Left ventricle myocardium inferior (tissue), 1 donor: ENCODE data around the gene ANKRD33B. TPM values are rescaled to one million over a fixed set of nuclear protein-coding genes. Genes with fewer than 3 reads are reported as not detected.

ENCODE experiments used
- DNase-seq: peaks from one replicate; pipeline ENCODE4 v3.0.0-alpha.2; 2020
- H3K27ac ChIP-seq: fragments of 200-600 bp; replicated peaks from 2 replicates; pipeline ENCODE4 v1.8.0; 2021
- H3K27me3 ChIP-seq: fragments of 200-600 bp; 2 replicates; pipeline ENCODE4 v1.8.0; 2021; ENCODE audit warnings: low read depth
- H3K36me3 ChIP-seq: fragments of 200-600 bp; 2 replicates; pipeline ENCODE4 v1.8.0; 2021
- H3K4me1 ChIP-seq: fragments of 200-600 bp; 2 replicates; pipeline ENCODE4 v1.8.0; 2021
- H3K4me3 ChIP-seq: fragments of 200-600 bp; 2 replicates; pipeline ENCODE4 v1.8.0; 2021; ENCODE audit warnings: mild to moderate bottlenecking, moderate library complexity
- H3K9me3 ChIP-seq: fragments of 200-600 bp; replicated peaks from 2 replicates; pipeline ENCODE4 v1.8.0; 2021
- intact Hi-C: fragments of 100-400 bp; cut with micrococcal nuclease; formaldehyde crosslinking; loops from one replicate; pipeline ENCODE4 v1.11.0; 2022
- total RNA-seq: library from RNA; stranded (reverse); fragmentation: NEBNext Ultra II Directional; extraction: Animal tissue kit (Norgen Biotek cat#: 25700); gene quantifications from one replicate; pipeline ENCODE4 v1.2.1, GENCODE V29; 2021
- TF ChIP-seq, protein P1 (sequence below): fragments of 200-600 bp; IDR thresholded peaks from 2 replicates; pipeline ENCODE4 v1.8.0; 2021; ENCODE audit warnings: antibody characterized with exemption, mild to moderate bottlenecking, borderline replicate concordance
- donor health status: DM: no; HTN: yes; CAD: no; lungs with severe emphysema.

The ANKRD33B gene
- total RNA-seq, 1 donor from 2014 or later = 15.2 TPM

DNA sequence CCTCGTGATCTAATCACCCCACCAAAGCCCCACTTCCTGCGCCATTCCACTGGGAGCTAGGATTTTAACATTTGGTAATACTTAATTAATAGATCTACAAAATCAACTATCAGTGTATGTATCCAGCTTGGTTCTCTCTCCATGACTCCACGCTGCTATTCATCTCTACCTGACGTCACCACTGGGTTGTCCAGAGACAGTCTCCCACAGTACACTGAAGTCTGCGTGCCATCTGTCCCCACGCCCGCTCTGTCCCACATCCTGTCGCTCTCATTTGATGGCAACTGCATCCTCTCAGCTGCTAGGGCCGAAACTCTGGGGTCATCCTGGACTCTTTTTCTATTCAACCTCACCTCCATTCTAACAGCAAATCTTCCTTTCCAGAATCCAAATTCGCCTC is 53.2 kb downstream of the ANKRD33B start:
- H3K4me3 ChIP-seq = no peak overlapping the region
- DNase-seq = no peak
- H3K27me3 ChIP-seq = no peaks in the 10 kb centered on the region
- TF ChIP-seq, protein P1, sequence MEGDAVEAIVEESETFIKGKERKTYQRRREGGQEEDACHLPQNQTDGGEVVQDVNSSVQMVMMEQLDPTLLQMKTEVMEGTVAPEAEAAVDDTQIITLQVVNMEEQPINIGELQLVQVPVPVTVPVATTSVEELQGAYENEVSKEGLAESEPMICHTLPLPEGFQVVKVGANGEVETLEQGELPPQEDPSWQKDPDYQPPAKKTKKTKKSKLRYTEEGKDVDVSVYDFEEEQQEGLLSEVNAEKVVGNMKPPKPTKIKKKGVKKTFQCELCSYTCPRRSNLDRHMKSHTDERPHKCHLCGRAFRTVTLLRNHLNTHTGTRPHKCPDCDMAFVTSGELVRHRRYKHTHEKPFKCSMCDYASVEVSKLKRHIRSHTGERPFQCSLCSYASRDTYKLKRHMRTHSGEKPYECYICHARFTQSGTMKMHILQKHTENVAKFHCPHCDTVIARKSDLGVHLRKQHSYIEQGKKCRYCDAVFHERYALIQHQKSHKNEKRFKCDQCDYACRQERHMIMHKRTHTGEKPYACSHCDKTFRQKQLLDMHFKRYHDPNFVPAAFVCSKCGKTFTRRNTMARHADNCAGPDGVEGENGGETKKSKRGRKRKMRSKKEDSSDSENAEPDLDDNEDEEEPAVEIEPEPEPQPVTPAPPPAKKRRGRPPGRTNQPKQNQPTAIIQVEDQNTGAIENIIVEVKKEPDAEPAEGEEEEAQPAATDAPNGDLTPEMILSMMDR = no peak
- intact Hi-C loops = no loop called here
- no peak overlapping the region for H3K27ac ChIP-seq
- peaks cover 10% of the 10 kb centered on the region for H3K9me3 ChIP-seq
- H3K36me3 ChIP-seq = no peaks in the 10 kb centered on the region
- peaks cover 4% of the 10 kb centered on the region for H3K4me1 ChIP-seq

DNA sequence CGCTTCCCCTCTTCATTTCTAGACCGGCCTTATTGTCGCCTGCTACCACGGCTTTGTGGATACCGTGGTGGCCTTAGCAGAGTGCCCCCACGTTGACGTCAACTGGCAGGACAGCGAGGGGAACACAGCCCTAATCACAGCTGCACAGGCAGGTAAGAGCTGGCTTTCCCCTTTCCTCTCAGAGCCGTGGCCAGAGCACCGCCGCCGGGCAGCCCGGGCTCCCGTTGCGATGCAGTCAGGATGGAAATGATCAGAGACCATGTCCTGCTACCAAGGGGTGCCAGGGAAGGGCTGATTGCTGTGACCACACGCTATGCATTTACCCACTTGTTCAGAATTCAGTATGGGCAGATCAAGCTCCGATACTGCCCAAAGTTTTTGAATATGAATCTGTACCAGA is 54.4 kb downstream of the ANKRD33B start:
- no peak overlapping the region for H3K27ac ChIP-seq
- no peaks in the 10 kb centered on the region for H3K36me3 ChIP-seq
- H3K9me3 ChIP-seq = peaks cover 10% of the 10 kb centered on the region
- intact Hi-C loops = no loop called here
- TF ChIP-seq, protein P1 = no peak
- H3K27me3 ChIP-seq = no peaks in the 10 kb centered on the region
- peaks cover 12% of the 10 kb centered on the region for H3K4me1 ChIP-seq
- DNase-seq = no peak
- no peak overlapping the region for H3K4me3 ChIP-seq

DNA sequence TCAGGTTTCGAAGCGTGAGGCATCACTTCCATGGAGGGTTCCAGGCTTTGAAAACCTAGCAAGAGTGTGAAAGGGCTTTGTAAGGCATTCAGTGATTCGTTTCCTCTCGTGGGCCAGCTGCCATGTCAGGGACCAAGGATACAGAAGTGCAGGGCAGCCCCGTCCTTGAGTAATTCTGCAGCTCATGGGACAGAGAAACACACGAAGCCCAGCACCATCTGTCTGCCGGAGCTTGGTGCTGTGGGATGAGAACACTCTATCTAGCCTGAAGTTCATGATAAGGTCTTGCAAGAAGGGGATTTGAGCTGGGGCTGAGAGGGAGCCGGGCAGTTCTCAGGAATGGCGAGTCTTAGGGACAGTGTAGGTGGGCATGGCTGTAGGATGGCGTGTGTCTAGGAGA is 55.8 kb downstream of the ANKRD33B start:
- Histone ChIP-seq H3K27me3 (no peaks in the 10 kb centered on the region), H3K4me1 (peaks cover 12% of the 10 kb centered on the region), H3K9me3 (peaks cover 10% of the 10 kb centered on the region), H3K36me3 (no peaks in the 10 kb centered on the region), H3K4me3 (no peak overlapping the region), H3K27ac (no peak overlapping the region)
- intact Hi-C loops = loop anchor here (10.0 kb wide), 1 partner anchor 65 kb away; no protein-coding TSS in a partner anchor
- TF ChIP-seq, protein P1 = no peak
- DNase-seq = no peak

DNA sequence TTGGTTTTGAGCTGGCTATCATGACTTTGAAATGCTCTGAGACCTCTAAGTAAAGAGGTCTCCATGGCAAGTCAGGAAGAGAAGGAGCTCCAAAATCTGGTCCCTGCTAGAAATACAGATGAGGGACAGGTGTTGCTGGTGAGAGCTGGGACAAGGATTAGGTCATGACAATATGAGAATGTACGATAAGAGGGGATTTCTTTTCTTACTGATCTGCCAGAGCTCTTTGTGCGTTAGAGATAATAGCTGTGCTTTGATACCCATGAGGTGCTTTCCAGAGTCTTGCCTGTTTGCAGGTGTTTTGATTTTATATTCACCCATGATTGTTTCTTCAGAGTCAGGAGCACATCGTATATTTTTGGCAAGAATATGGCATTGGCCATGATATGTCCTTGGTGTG is 56.5 kb downstream of the ANKRD33B start:
- no peak overlapping the region for H3K4me3 ChIP-seq
- H3K4me1 ChIP-seq = peaks cover 19% of the 10 kb centered on the region
- intact Hi-C loops = loop anchor here (10.0 kb wide), 1 partner anchor 66 kb away; no protein-coding TSS in a partner anchor
- no peak overlapping the region for H3K27ac ChIP-seq
- H3K27me3 ChIP-seq = no peaks in the 10 kb centered on the region
- TF ChIP-seq, protein P1 = no peak
- H3K36me3 ChIP-seq = no peaks in the 10 kb centered on the region
- DNase-seq = no peak
- peaks cover 10% of the 10 kb centered on the region for H3K9me3 ChIP-seq

DNA sequence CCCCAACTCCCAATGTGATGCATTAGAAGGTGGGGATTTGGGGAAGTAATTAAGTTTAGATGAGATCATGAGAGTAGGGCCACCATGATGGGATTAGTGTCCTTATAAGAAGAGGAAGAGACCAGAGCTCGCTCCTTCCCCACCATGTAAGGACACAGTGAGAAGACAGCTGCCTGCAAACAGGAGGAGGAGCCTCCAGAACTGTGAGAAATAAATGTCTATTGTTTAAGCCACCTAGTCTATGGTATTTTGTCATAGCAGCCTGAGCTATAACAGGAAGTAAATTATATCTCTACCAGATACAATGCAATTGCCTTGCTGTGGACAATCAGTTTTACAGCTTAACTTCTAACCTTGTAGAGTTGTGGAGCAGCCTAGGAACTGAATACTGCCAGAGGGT is 58.0 kb downstream of the ANKRD33B start:
- DNase-seq = no peak
- intact Hi-C loops = loop anchor here (10.0 kb wide), 1 partner anchor 67 kb away; no protein-coding TSS in a partner anchor
- H3K36me3 ChIP-seq = no peaks in the 10 kb centered on the region
- no peak overlapping the region for H3K4me3 ChIP-seq
- no peak overlapping the region for H3K27ac ChIP-seq
- H3K27me3 ChIP-seq = no peaks in the 10 kb centered on the region
- H3K9me3 ChIP-seq = peaks cover 10% of the 10 kb centered on the region
- TF ChIP-seq, protein P1 = no peak
- peaks cover 31% of the 10 kb centered on the region for H3K4me1 ChIP-seq
